Heart left ventricle (tissue), 13 donors: ENCODE data around the gene SDSL.

ENCODE experiments used
- POLR2A ChIP-seq, 2 donors: fragments of 450-650 bp; IDR thresholded peaks; one replicate each; pipeline ENCODE4 v1.6.1; 2017; ENCODE audit warnings: antibody characterized with exemption in 2 of 2, mild to moderate bottlenecking in 2 of 2, moderate library complexity in 2 of 2
- TF ChIP-seq, protein P1 (sequence below), 12 donors: fragments of 200-600 bp; sonication (generic) in 4 of 12; IDR thresholded peaks; one replicate each; pipeline versions ENCODE4 v1.5.0 to v1.8.0; 2018 to 2022; ENCODE audit warnings: antibody characterized with exemption in 12 of 12, mild to moderate bottlenecking in 5 of 12
- donor health status: ischemic (EF 13 %, LVEDD 7.1; RV severe dilation, severe dysfunction).
- donor health status: DM: no; HTN: yes; CAD: no.
- donor health status: DM: no; HTN: no; CAD: no.
- donor health status: ischemic (EF 25% LVEDD 6.9; RV normal size, moderate dysfunction).
- donor health status: ischemic (EF 25% LVEDD 5.7; RV mildly dilated, moderate dysfunction).
- donor health status: ischemic (EF 35%, LVEDD 5.7; RV mildly dilated, moderate dysfunction).
- donor health status: nonischemic (EF 11% LVEDD 7.7; RV severe dilation, severe dysfunction).
- donor health status: DM: yes; HTN: yes; CAD: no.
- donor health status: PGD.
- donor health status: ischemic (EF 29% LVEDD 5.4; RV normal size, mild dysfunction).
- donor health status: nonischemic (EF 23%, LVEDD 6.1; RV moderate dilation, normal function).

DNA sequence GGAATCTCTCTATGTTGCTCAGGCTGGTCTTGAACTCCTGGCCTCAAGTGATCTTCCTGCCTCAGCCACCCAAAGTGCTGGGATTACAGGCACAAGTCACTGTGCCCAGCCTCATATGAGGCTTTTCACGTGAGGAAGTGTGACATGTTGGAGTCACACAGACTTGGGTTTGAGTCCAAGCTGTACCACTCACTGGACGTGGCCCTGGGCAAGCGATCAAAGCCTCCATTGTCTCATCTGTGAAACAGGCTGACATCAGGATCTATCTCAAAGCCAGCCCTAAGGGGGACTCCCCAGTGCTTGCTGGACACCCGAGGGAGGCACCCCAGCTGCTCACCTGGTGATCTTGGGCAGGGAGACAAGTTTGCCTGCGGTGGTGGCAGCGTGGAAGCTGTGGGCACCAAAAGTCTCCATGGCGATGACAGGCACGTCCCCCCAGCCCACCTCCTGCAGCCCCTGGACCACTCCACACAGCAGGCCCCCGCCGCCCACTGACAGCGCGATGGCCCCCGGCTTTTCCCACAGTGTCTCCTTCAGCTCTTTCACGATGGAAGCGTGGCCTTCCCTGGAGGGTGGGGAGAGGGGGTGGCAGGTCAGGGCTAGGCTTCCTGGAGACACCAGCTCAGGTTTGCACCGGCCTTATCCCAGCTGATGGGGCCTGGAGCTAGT lies 25.2 kb upstream of the SDSL start:
- TF ChIP-seq POLR2A (IDR thresholded peaks at IDR 0.05): no peak
- TF ChIP-seq, protein P1, sequence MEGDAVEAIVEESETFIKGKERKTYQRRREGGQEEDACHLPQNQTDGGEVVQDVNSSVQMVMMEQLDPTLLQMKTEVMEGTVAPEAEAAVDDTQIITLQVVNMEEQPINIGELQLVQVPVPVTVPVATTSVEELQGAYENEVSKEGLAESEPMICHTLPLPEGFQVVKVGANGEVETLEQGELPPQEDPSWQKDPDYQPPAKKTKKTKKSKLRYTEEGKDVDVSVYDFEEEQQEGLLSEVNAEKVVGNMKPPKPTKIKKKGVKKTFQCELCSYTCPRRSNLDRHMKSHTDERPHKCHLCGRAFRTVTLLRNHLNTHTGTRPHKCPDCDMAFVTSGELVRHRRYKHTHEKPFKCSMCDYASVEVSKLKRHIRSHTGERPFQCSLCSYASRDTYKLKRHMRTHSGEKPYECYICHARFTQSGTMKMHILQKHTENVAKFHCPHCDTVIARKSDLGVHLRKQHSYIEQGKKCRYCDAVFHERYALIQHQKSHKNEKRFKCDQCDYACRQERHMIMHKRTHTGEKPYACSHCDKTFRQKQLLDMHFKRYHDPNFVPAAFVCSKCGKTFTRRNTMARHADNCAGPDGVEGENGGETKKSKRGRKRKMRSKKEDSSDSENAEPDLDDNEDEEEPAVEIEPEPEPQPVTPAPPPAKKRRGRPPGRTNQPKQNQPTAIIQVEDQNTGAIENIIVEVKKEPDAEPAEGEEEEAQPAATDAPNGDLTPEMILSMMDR (IDR thresholded peaks at IDR 0.05): no peak
